GM21619 (cell line): ENCODE measurements around the gene COLEC11.
"Not testable (repeated sequence)": the region's sequence is repeated elsewhere in the genome, so short reads cannot be mapped to it uniquely, and the experiment has no call there.

Experiments used
- ATAC-seq: cut with Tn5 transposase; IDR thresholded peaks from one replicate; pipeline ENCODE4 v1.9.1; 2021; ENCODE audit not compliant: unreplicated experiment

Gene COLEC11

GRCh38 chr2:3594493-3595281 is at the start of gene COLEC11:
COLEC11 (plus strand) TSS chr2:3595112; CDS start chr2:3604341, 9,229 bp downstream.
- no peak for ATAC-seq

DNA sequence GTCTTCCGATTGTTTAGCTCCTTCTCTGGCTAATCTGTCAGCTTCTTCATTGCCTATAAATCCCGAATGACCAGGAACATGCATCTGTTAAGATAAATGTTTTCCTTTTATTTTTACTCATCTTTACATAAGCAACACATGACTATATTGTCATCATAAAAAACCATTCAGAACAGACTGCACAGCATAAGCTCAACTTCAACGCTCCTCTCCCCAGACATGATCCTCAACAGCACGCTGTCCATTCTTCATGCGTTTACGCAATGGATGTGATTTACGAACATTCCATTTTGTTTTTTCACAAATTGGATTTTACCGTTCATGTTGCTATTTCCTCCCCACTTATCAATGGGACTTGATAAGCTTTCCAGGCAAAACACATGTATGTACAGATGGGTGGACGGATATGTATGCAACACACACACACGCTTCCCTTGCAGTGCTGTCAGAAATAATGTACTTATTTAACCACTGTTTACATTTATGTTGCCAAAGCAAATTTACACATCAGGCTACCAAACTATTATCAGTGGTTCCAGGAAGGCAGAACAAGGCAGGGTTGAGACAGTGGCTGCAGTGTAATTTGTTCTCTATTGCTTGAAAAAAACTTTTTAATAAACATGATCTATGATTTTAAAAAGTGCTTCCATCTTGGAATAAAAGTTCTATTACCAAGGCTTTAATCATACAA is 49.0 kb upstream of the COLEC11 start:
- no peak for ATAC-seq

- ATAC-seq, result no peak
Observed at GRCh38 chr2:3547915-3548314, 47.0 kb upstream of the COLEC11 start.

DNA sequence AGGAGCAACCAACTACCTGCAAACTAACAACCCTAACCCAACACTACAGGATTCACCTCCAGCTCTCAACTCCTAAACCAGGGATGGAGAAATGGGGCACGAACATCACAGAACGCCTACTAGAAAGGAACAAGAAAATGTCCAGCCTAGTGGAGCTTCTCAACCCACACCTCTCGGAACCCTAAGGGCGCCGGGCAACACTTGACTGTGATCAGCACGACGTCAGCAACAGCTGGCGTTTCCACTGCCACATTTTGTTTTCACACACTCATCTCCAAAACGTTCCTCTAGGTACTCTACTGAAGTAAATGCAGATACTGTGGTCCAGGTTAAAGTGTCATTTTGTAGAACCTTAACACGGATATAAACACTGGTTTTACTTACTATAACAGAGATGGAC is 41.0 kb upstream of the COLEC11 start:
- ATAC-seq, result no peak

DNA sequence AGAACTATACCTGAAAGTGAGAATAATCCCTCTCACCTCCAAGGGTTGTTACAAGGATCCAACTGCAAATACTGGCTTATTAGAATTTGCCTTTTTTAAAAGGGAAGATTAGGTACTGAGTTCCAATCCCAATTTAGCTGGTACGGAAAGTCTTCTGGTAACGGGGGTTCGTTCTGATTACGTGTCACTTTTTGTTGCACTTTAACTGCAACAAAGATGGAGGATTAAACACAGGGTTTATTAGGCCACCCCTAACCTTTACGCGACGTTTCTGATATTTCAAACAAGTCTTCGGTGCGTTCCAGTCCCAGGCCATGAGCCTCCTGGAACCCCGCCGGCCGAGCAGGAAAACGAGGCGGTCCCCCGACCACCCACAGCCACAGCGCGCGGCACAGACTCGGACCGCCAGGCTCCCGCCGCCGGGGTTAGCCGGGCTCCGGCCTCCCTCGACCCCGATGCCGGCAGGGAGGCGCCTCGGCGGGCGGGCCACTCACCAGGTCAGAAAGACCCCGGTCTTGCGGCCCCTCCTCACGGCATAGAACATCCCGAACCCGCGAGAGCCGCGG is 37.2 kb upstream of the COLEC11 start:
- peak; percentile 22 for ATAC-seq

DNA sequence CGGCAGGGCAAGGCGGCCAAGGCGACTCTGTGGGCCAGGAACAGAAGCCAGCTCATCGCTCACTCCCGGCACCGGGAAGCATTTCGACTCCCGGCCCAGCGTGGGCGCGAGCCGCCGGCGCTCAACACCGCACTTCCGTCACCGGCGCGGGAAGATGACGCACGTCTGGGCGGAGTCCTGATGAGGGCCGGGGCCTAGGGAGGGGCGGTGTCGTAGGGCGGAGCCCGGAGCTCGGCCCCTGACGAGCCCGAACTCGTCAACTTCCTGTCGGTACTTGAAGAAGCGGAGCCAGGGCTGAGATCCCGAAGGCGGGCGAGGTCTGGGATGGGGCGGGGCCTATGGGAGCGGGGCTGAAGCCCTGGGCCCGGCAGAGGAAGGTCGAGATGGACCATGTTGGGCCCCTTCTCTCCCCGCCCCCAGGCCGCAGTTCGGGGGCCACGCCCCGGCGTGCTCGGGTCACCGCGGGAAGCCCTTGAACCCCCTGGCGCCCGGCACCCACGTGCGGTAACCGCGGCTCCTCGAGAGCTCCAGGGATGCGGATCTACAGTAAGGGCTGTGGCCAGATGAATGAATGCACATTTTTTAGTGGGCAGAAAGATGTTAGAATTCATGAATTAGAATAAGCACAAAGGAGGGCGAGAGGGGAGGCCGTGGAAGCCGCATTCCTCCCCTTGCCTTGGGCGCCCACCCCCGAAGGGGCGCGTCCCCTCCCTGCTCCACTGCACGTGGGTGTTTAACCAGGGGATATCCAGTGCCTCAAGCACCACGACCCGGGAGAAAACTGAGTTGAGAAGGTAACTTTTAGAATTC is 36.5 kb upstream of the COLEC11 start, which contains the start of gene RNASEH1:
Gene RNASEH1 (minus strand): TSS at position 129 of the 810 bp plus-strand sequence. CDS start 73 bp downstream, at position 56.
- ATAC-seq, result peak; percentile 96

DNA sequence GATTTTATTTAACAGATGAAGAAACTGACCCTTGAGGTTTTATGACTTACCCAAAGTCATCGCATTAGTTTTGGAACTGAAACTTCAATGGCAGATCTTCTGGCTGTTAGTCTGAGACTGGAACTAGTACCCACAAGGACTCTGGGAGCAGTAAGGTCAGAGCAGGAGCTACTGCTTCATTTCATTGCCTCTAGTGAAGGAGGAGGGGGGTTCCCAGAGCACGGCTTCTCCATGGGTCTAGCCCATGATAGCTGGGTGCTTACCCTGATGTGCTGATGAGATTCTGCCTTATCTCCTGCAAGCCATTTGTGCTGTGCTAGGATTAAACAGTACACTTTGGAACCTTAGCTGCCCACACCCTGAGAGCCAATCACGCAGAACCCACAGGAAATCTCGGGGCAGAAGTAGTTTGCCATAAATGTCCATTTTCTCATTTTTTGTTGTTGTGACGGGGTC is 31.4 kb upstream of the COLEC11 start:
- ATAC-seq, result peak; percentile 34

GRCh38 chr2:3565117-3565516 is 29.8 kb upstream of the COLEC11 start:
- no peak for ATAC-seq

DNA sequence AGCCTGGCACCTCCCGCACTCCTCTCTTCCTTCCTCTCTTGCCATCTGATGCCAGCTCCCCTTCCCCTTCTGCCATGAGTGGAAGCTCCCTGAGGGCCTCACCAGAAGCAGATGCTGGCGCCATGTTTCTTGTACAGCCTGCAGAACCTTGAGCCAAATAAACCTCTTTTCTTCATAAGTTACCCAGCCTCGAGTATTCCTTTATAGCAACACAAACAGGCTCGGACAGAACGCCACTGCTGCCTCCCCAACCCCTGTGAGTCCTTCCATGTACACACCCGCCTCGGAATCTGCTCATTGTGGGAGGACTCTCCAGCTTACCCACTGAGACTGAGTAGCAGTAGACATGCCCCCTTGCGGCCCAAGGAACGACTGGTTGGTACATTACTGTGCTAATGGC is 28.1 kb upstream of the COLEC11 start:
- no peak for ATAC-seq

GRCh38 chr2:3569656-3570055 is 25.3 kb upstream of the COLEC11 start:
- not testable (repeated sequence) for ATAC-seq

DNA sequence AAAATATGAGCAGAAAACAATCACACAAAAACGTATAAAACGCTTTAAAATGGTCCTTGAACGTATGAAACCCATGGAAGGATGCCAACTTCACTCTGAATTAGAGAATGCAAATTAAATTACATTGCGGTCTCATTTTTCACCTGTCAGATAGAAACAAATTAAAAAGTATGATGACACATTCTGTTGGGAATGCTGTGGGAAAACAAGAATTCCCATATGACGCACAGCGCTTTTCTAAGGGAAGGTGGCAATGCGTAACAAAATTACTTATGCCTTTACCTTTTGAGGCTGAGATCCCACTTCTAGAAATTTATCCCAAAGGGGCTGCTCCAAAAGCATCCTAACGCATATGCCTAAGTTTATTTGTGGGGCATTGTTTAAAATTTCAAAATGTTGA is 23.6 kb upstream of the COLEC11 start:
- ATAC-seq, result no peak

GRCh38 chr2:3572620-3573019 is 22.3 kb upstream of the COLEC11 start:
- ATAC-seq, result no peak

- ATAC-seq, result no peak
Observed at GRCh38 chr2:3574155-3574554, 20.8 kb upstream of the COLEC11 start.

- ATAC-seq, result peak; percentile 23
Observed at GRCh38 chr2:3575534-3576262, 19.2 kb upstream of the COLEC11 start.

GRCh38 chr2:3576263-3576630 is 18.7 kb upstream of the COLEC11 start:
- not testable (repeated sequence) for ATAC-seq

DNA sequence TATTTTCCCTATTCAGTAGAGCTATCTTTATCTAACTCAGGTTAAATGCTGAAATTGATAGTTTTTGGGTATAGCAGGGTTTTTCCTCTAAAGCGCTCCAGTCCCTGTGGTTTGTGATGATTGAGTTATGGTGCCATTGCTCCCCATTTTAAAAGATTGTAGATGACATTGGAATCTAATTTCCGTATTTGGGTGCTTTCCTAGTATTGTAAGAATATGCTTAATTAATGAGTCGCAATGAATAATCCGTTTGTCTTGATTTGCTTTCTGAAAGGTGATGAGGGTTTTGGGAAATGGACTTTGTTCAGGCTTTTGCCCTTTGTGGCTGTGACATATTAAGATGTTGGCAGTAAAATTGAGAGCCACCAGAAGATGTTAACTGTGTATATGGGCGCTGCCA is 15.9 kb upstream of the COLEC11 start:
- no peak for ATAC-seq

DNA sequence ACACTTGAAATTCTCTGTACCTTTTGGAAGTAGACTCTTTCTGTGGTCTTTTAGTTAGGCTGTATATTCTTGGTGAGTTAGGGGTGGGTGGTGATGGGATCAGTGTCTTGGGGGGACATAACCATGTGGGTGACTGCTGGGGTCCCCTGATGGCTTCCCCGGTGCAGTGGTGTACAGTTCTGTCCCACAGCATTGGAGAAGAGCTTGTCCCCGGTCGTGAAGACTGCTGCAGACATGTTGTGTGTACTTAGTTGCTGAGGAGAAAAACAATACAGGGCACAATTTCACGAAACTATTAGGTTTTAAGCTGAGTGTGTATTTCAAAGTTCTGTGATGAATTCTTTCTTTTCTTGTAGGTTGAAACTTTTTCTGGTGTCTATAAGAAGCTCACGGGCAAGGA is 14.5 kb upstream of the COLEC11 start:
- no peak for ATAC-seq

DNA sequence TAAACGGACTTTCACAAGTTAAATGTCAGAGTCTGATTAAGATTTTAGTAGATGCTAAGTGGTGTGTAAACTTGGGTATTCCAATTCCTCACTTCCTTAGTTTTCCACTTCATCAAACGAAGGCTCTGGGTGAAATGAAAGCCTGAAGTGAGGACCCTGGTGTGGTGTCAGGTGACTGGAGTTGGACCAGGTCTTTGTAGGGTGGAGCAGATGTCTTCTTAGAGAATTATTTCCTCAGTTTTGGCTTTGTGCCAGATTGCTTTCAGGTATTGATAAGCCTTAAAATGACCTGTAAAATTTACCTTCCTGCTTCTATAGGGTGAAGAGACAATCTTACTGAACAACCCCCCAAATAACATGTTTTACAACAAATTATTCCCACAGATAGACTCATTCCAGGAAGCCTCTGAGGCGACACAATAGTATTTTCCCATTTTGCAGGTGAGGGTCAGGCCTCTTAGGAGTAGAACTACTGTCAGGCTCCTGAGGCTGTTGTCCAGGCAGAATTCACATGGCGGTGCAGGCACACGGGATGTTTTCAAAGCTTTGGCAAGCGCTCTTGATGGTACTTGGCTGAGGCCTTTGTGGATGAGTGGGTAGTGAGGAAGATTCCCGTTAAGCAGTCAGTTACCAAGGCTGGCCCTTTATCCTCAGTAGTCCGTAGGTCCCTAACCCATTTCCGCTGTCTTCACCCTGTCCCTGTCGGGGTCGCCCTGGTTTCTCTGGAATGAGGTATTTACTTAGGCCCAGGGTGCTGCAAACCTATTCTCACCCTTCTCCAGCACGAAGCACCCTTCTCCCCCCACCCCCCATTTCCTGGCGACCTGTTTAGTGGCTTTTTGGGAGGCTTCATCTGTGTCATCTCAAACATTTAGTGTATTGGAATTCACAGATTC is 13.3 kb upstream of the COLEC11 start:
- no peak for ATAC-seq

GRCh38 chr2:3584076-3584475 is 10.8 kb upstream of the COLEC11 start:
- no peak for ATAC-seq
